Stimulated activated CD8-positive, alpha-beta memory T cell treated with anti-CD3 and anti-CD28 coated beads, Interleukin-4, amount 100 ng/mL, for 48 hours (primary cell): ENCODE measurements around the gene P3H1.
A peak's percentile ranks its signal among the peaks of the same experiment; 100 is the strongest.
"Not testable (repeated sequence)": the region's sequence is repeated elsewhere in the genome, so short reads cannot be mapped to it uniquely, and the experiment has no call there.

Source experiments
- DNase-seq: peaks from one replicate; pipeline ENCODE4 v3.0.0-alpha.2; 2020

The P3H1 gene

GRCh38 chr1:42769811-42770210 lies 3.0 kb upstream of the P3H1 start:
- DNase-seq = no peak

- no peak for DNase-seq
These were observed 1.3 kb upstream of the P3H1 start for GRCh38 chr1:42768172-42768571.

- DNase-seq = no peak
These were observed 727 bp upstream of the P3H1 start for GRCh38 chr1:42767510-42768000.

GRCh38 chr1:42765832-42766740 lies 742 bp downstream of the P3H1 start:
- peak; percentile 71 for DNase-seq

GRCh38 chr1:42765269-42765668 lies 1.6 kb downstream of the P3H1 start:
- DNase-seq = no peak

- DNase-seq = no peak
These were observed 4.6 kb downstream of the P3H1 start for GRCh38 chr1:42762269-42762668.

GRCh38 chr1:42761567-42761966 lies 5.3 kb downstream of the P3H1 start:
- DNase-seq = no peak

GRCh38 chr1:42759114-42759513 lies 7.7 kb downstream of the P3H1 start:
- DNase-seq = no peak

GRCh38 chr1:42758641-42759040 lies 8.2 kb downstream of the P3H1 start:
- no peak for DNase-seq

GRCh38 chr1:42757892-42758275 lies 8.9 kb downstream of the P3H1 start:
- DNase-seq = no peak

- no peak for DNase-seq
These were observed 9.6 kb downstream of the P3H1 start for GRCh38 chr1:42756956-42757891.

- DNase-seq = no peak
These were observed 13.8 kb downstream of the P3H1 start for GRCh38 chr1:42753070-42753469.

GRCh38 chr1:42752284-42752683 lies 14.5 kb downstream of the P3H1 start:
- no peak for DNase-seq

- DNase-seq = not testable (repeated sequence)
These were observed 15.2 kb downstream of the P3H1 start for GRCh38 chr1:42751511-42752070.

- DNase-seq = no peak
These were observed 16.8 kb downstream of the P3H1 start for GRCh38 chr1:42750041-42750440.

GRCh38 chr1:42748461-42749410 lies 18.1 kb downstream of the P3H1 start:
- no peak for DNase-seq

- no peak for DNase-seq
These were observed 18.8 kb downstream of the P3H1 start for GRCh38 chr1:42748021-42748420.

- DNase-seq = peak; percentile 68
These were observed 19.7 kb downstream of the P3H1 start for GRCh38 chr1:42747125-42747524.

- no peak for DNase-seq
These were observed 20.3 kb downstream of the P3H1 start for GRCh38 chr1:42746436-42747105.

GRCh38 chr1:42745851-42746250 lies 21.0 kb downstream of the P3H1 start:
- no peak for DNase-seq

- DNase-seq = no peak
These were observed 22.7 kb downstream of the P3H1 start for GRCh38 chr1:42744148-42744413.
